HEK293 (cell line): ENCODE results near the gene CARD10.

ENCODE experiments used
- BCL11B ChIP-seq: fragments of 450-650 bp; formaldehyde crosslinking; IDR thresholded peaks from 2 replicates; pipeline ENCODE4 v1.5.1; 2016; ENCODE audit warnings: low read depth, missing biosample characterization, missing genetic modification characterization
- HOXC10 ChIP-seq: sonication (generic); formaldehyde crosslinking; IDR thresholded peaks from 2 replicates; pipeline ENCODE4 v1.8.1; 2023; ENCODE audit warnings: mild to moderate bottlenecking, missing genetic modification reagents
- HOXD13 ChIP-seq: sonication (generic); formaldehyde crosslinking; IDR thresholded peaks from 2 replicates; pipeline ENCODE4 v1.8.0; 2022; ENCODE audit warnings: missing genetic modification reagents, borderline replicate concordance
- MYNN ChIP-seq: fragments of 450-650 bp; formaldehyde crosslinking; IDR thresholded peaks from 2 replicates; pipeline ENCODE4 v1.5.1; 2016; ENCODE audit warnings: missing biosample characterization, missing genetic modification characterization, borderline replicate concordance
- PATZ1 ChIP-seq: fragments of 450-650 bp; formaldehyde crosslinking; IDR thresholded peaks from 2 replicates; pipeline ENCODE4 v1.5.1; 2016; ENCODE audit warnings: missing biosample characterization, missing genetic modification characterization
- PRDM2 ChIP-seq: fragments of 450-650 bp; formaldehyde crosslinking; IDR thresholded peaks from 2 replicates; pipeline ENCODE4 v1.5.1; 2016; ENCODE audit warnings: missing biosample characterization, missing genetic modification characterization, borderline replicate concordance
- PRDM4 ChIP-seq: fragments of 450-650 bp; formaldehyde crosslinking; IDR thresholded peaks from 2 replicates; pipeline ENCODE4 v1.5.1; 2017; ENCODE audit warnings: missing biosample characterization, missing genetic modification characterization
- SALL2 ChIP-seq: fragments of 450-650 bp; formaldehyde crosslinking; IDR thresholded peaks from 2 replicates; pipeline ENCODE4 v1.5.0; 2017; ENCODE audit warnings: missing biosample characterization, mild to moderate bottlenecking, missing genetic modification characterization, borderline replicate concordance
- SP7 ChIP-seq: fragments of 450-650 bp; formaldehyde crosslinking; IDR thresholded peaks from 2 replicates; pipeline ENCODE4 v1.5.1; 2016; ENCODE audit warnings: missing biosample characterization, missing genetic modification characterization
- YY1 ChIP-seq: fragments of 450-650 bp; formaldehyde crosslinking; IDR thresholded peaks from 2 replicates; pipeline ENCODE4 v1.5.1; 2018; ENCODE audit warnings: missing biosample characterization, missing genetic modification characterization
- ZBTB10 ChIP-seq: fragments of 450-650 bp; formaldehyde crosslinking; IDR thresholded peaks from 2 replicates; pipeline ENCODE4 v1.5.1; 2016; ENCODE audit warnings: missing biosample characterization, missing genetic modification characterization
- ZBTB8A ChIP-seq: fragments of 450-650 bp; formaldehyde crosslinking; IDR thresholded peaks from 2 replicates; pipeline ENCODE4 v1.5.1; 2016; ENCODE audit warnings: missing biosample characterization, missing genetic modification characterization
- ZFHX2 ChIP-seq: fragments of 450-650 bp; formaldehyde crosslinking; conservative IDR thresholded peaks from 2 replicates; pipeline ENCODE4 v1.5.1; 2016; ENCODE audit warnings: missing biosample characterization, missing genetic modification characterization
- ZFP69B ChIP-seq: fragments of 450-650 bp; formaldehyde crosslinking; IDR thresholded peaks from 2 replicates; pipeline ENCODE4 v1.5.1; 2016; ENCODE audit warnings: missing biosample characterization, missing genetic modification characterization
- ZNF112 ChIP-seq: fragments of 450-650 bp; formaldehyde crosslinking; IDR thresholded peaks from 2 replicates; pipeline ENCODE4 v1.5.0; 2017; ENCODE audit warnings: missing biosample characterization, missing genetic modification characterization
- ZNF138 ChIP-seq: fragments of 450-650 bp; formaldehyde crosslinking; IDR thresholded peaks from 2 replicates; pipeline ENCODE4 v1.5.1; 2016; ENCODE audit warnings: missing biosample characterization, missing genetic modification characterization, borderline replicate concordance
- ZNF398 ChIP-seq: fragments of 450-650 bp; formaldehyde crosslinking; IDR thresholded peaks from 2 replicates; pipeline ENCODE4 v1.5.1; 2017; ENCODE audit warnings: missing biosample characterization, missing genetic modification characterization
- ZNF416 ChIP-seq: fragments of 450-650 bp; formaldehyde crosslinking; IDR thresholded peaks from 2 replicates; pipeline ENCODE4 v1.5.1; 2016; ENCODE audit warnings: missing biosample characterization, missing genetic modification characterization
- ZNF692 ChIP-seq: fragments of 450-650 bp; formaldehyde crosslinking; IDR thresholded peaks from 2 replicates; pipeline ENCODE4 v1.5.1; 2016; ENCODE audit warnings: missing biosample characterization, missing genetic modification characterization
- ZNF76 ChIP-seq: fragments of 450-650 bp; formaldehyde crosslinking; IDR thresholded peaks from 2 replicates; pipeline ENCODE4; 2016; ENCODE audit warnings: low read depth, missing biosample characterization, missing genetic modification characterization, borderline replicate concordance
- ZNF776 ChIP-seq: fragments of 450-650 bp; formaldehyde crosslinking; IDR thresholded peaks from 2 replicates; pipeline ENCODE4 v1.5.0; 2017; ENCODE audit warnings: missing biosample characterization, missing genetic modification characterization, borderline replicate concordance
- ZXDB ChIP-seq: fragments of 450-650 bp; formaldehyde crosslinking; IDR thresholded peaks from 2 replicates; pipeline ENCODE4 v1.5.1; 2016; ENCODE audit warnings: missing biosample characterization, missing genetic modification characterization

The CARD10 gene

GRCh38 chr22:37518509-37519267 lies 527 bp downstream of the CARD10 start (continued):
- TF ChIP-seq ZBTB8A (tag by site-specific recombination) (peak; percentile 75), ZFP69B (tag by site-specific recombination) (0 out of 2 replicates have a peak, but pooled peaks have one; percentile 20), PATZ1 (tag by site-specific recombination) (peak; percentile 32), ZFHX2 (peak; percentile 80), ZXDB (tag by site-specific recombination) (peak; percentile 42; the same call in 1 of the 2 replicates), PRDM2 (tag by site-specific recombination) (no peak), SALL2 (tag by site-specific recombination) (no peak), ZNF692 (tag by site-specific recombination) (0 out of 2 replicates have a peak, but pooled peaks have one; percentile 12), ZNF398 (tag by site-specific recombination) (peak; percentile 65), HOXC10 (CRISPR knock-in tag) (no peak), SP7 (tag by site-specific recombination) (peak; percentile 56; the same call in 1 of the 2 replicates), ZNF138 (tag by site-specific recombination) (no peak), ZNF776 (tag by site-specific recombination) (no peak), BCL11B (tag by site-specific recombination) (peak; percentile 68), ZNF416 (no peak), ZNF76 (tag by site-specific recombination) (peak; percentile 18; the same call in 1 of the 2 replicates), MYNN (tag by site-specific recombination) (peak; percentile 23; the same call in 1 of the 2 replicates), PRDM4 (tag by site-specific recombination) (no peak), YY1 (no peak), ZBTB10 (peak; percentile 48; the same call in 1 of the 2 replicates), HOXD13 (CRISPR knock-in tag) (no peak), ZNF112 (no peak)
